ENCODE data around the gene RNF175.

RNF175 gene

GRCh38 chr4:153759407-153760316 lies at the start of gene RNF175:
RNF175 (minus strand) TSS chr4:153760024; CDS start chr4:153759862, 162 bp downstream.
- DNase-seq (ENCODE audit: low spot score): no peak

- DNase-seq (ENCODE audit: low spot score): no peak
Measured at GRCh38 chr4:153809307-153809706, 49.5 kb upstream of the RNF175 start.

- DNase-seq (ENCODE audit: low spot score): no peak
Measured at GRCh38 chr4:153808175-153808574, 48.4 kb upstream of the RNF175 start.

- no peak for DNase-seq (ENCODE audit: low spot score)
Measured at GRCh38 chr4:153806073-153806472, 46.2 kb upstream of the RNF175 start.

- no peak for DNase-seq (ENCODE audit: low spot score)
Measured at GRCh38 chr4:153804722-153805121, 44.9 kb upstream of the RNF175 start.

GRCh38 chr4:153799694-153800074 lies 39.9 kb upstream of the RNF175 start:
- no peak for DNase-seq (ENCODE audit: low spot score)

- DNase-seq (ENCODE audit: low spot score): no peak
Measured at GRCh38 chr4:153798901-153799693, 39.3 kb upstream of the RNF175 start.

GRCh38 chr4:153798420-153798819 lies 38.6 kb upstream of the RNF175 start:
- no peak for DNase-seq (ENCODE audit: low spot score)

GRCh38 chr4:153794006-153794405 lies 34.2 kb upstream of the RNF175 start:
- no peak for DNase-seq (ENCODE audit: low spot score)

- no peak for DNase-seq (ENCODE audit: low spot score)
Measured at GRCh38 chr4:153792618-153793247, 32.9 kb upstream of the RNF175 start.

GRCh38 chr4:153791746-153792617 lies 32.2 kb upstream of the RNF175 start:
- DNase-seq (ENCODE audit: low spot score): peak; percentile 41

- no peak for DNase-seq (ENCODE audit: low spot score)
Measured at GRCh38 chr4:153790962-153791551, 31.2 kb upstream of the RNF175 start.

- no peak for DNase-seq (ENCODE audit: low spot score)
Measured at GRCh38 chr4:153790500-153790865, 30.7 kb upstream of the RNF175 start.

- no peak for DNase-seq (ENCODE audit: low spot score)
Measured at GRCh38 chr4:153789741-153790499, 30.1 kb upstream of the RNF175 start.

- DNase-seq (ENCODE audit: low spot score): no peak
Measured at GRCh38 chr4:153788413-153789276, 28.8 kb upstream of the RNF175 start, which contains the start of gene SFRP2. SFRP2 (minus strand) TSS chr4:153789083; CDS start chr4:153788835, 248 bp downstream.

GRCh38 chr4:153788051-153788412 lies 28.2 kb upstream of the RNF175 start:
- no peak for DNase-seq (ENCODE audit: low spot score)

- peak; percentile 32 for DNase-seq (ENCODE audit: low spot score)
Measured at GRCh38 chr4:153787575-153787974, 27.8 kb upstream of the RNF175 start.

- DNase-seq (ENCODE audit: low spot score): peak; percentile 23
Measured at GRCh38 chr4:153787061-153787560, 27.3 kb upstream of the RNF175 start.
